GM10248 (cell line): ENCODE measurements around the gene LMCD1.
"Not testable (repeated sequence)": the region's sequence is repeated elsewhere in the genome, so short reads cannot be mapped to it uniquely, and the experiment has no call there.

Source experiments
- CTCF ChIA-PET: fragments of 300-600 bp; sonication (Branson Sonifier 250); formaldehyde crosslinking; extraction: SDS; loops from one replicate; lab custom pipeline; 2021; ENCODE audit warnings: antibody characterized with exemption; lab: Yijun Ruan, JAX
- POLR2A ChIA-PET: fragments of 350-650 bp; sonication (Branson Sonifier 250); formaldehyde crosslinking; extraction: SDS; loops from one replicate; lab custom pipeline; 2020; ENCODE audit warnings: antibody characterized with exemption; lab: Yijun Ruan, JAX
- DNase-seq: peaks from one replicate; pipeline ENCODE4 v3.0.0; 2012; ENCODE audit errors: extremely low spot score
- TF ChIP-seq, protein P1 (sequence below): IDR thresholded peaks from 2 replicates; pipeline ENCODE4 v1.5.1; 2012; ENCODE audit warnings: mild to moderate bottlenecking, low read depth; ENCODE audit errors: extremely low read depth, missing control alignments, control extremely low read depth

Gene LMCD1

DNA sequence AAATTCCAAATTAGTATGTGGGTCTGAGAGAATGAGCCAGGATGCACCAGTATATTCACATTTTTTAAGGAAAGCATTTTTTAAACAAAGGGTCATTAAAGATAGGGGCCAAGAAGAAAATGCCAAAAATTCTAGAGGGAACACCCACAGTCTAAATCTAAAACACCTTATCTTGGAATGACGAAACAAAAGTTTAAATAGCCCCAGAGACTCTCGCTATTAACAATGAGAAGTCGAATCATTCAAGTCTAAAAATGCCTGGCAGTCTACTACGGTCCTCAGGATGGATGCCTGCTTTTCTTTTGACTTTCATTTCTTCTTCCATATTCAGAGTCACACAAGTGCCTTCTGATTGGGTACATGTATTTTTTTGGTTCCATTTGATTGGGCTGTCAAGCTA is 76.7 kb downstream of the LMCD1 start:
- POLR2A ChIA-PET, result no interaction called here
- CTCF ChIA-PET, result no interaction called here
- TF ChIP-seq, protein P1, sequence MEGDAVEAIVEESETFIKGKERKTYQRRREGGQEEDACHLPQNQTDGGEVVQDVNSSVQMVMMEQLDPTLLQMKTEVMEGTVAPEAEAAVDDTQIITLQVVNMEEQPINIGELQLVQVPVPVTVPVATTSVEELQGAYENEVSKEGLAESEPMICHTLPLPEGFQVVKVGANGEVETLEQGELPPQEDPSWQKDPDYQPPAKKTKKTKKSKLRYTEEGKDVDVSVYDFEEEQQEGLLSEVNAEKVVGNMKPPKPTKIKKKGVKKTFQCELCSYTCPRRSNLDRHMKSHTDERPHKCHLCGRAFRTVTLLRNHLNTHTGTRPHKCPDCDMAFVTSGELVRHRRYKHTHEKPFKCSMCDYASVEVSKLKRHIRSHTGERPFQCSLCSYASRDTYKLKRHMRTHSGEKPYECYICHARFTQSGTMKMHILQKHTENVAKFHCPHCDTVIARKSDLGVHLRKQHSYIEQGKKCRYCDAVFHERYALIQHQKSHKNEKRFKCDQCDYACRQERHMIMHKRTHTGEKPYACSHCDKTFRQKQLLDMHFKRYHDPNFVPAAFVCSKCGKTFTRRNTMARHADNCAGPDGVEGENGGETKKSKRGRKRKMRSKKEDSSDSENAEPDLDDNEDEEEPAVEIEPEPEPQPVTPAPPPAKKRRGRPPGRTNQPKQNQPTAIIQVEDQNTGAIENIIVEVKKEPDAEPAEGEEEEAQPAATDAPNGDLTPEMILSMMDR, result no peak
- DNase-seq, result no peak

DNA sequence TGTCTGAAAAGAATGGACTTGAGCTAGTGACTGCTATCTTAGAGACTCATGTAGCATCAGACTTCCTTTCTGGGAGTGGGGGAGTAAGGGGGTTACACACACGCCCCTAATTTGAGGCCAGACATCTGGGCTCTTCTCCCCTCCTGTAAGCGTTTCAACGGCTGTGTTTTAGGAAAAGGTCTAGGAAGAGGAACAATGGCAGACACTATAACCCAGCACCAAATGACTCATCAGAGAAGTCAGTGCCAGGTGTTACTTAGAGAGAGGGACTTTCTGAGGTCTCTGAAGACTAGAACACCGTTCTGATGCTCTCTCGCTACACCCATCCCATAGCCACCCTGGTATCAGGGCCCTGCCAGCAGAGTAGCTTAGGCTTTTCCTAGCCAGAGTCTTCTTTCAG is 77.5 kb downstream of the LMCD1 start:
- ChIA-PET CTCF (interaction anchor here (1.0 to 1.4 kb wide), 5 partner anchors 12 to 162 kb away, joined by 3 to 4 read pairs (median 3); no protein-coding TSS in a partner anchor), POLR2A (no interaction called here)
- TF ChIP-seq, protein P1, result no peak
- DNase-seq, result peak; percentile 45

DNA sequence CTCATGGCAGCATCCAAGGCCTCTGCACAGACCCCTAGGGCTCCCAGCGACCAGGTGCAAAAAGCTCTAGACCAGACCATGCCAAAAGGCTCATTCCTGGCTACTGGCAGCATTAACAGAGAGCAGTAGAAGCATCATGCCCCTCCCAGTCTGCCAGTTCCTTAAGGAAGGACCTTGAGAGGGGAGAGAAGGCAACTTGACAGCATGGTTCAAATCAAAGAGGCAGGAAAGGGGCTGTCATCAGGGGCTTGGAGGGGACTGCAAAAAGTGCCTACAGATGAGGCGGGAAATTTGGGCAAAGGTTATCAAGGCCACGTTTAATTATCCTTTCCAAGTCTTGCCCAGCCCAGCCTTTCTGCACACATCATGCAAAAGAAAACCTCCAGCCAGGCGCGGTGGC is 78.3 kb downstream of the LMCD1 start:
- CTCF ChIA-PET, result interaction anchor here (1.0 to 1.4 kb wide), 6 partner anchors 11 to 163 kb away, joined by 3 to 4 read pairs (median 3); no protein-coding TSS in a partner anchor
- POLR2A ChIA-PET, result no interaction called here
- TF ChIP-seq, protein P1, result no peak
- DNase-seq, result no peak

DNA sequence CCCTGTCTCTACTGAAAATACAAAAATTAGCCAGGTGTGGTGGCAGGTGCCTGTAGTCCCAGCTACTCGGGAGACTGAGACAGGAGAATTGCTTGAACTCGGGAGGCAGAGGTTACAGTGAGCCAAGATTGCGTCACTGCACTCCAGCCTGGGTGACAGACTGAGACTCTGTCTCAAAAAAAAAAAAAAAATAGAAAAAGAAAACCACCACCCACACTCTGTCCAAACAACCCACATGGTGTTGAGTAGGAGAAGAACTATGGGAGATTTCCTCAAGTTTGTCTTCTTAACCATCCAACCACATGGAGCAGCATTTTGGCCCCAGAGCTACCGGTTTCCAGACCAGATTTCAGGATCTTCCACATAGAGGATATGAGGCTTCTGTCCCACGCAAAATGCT is 78.8 kb downstream of the LMCD1 start:
- POLR2A ChIA-PET, DNase-seq: not testable (repeated sequence)
- CTCF ChIA-PET, result interaction anchor here (1.2 to 1.3 kb wide), 2 partner anchors 14 to 163 kb away, joined by 3 to 4 read pairs; no protein-coding TSS in a partner anchor

DNA sequence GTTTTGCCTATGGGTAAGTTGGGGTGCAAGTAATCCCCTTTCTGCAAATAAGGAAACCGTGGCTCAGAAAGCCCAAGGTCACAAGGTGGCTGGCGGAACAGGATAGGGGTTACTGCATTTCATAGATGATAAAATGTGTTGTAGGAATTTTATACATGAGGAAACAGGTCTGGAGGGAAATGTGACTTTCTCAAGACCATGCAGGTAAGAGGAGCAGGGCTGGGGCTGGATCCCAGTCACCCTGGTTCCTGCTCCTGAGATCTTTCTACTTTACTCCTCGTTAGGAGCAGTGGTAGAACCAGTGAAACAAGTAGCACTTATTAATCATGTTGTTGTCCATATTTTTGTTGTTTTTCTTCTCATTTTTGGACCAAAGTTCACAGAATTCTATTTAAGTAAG is 79.8 kb downstream of the LMCD1 start:
- TF ChIP-seq, protein P1, result no peak
- no peak for DNase-seq
- POLR2A ChIA-PET, result no interaction called here
- CTCF ChIA-PET, result interaction anchor here (1.2 kb wide), 1 partner anchor 15 kb away, joined by 3 read pairs; no protein-coding TSS in a partner anchor

DNA sequence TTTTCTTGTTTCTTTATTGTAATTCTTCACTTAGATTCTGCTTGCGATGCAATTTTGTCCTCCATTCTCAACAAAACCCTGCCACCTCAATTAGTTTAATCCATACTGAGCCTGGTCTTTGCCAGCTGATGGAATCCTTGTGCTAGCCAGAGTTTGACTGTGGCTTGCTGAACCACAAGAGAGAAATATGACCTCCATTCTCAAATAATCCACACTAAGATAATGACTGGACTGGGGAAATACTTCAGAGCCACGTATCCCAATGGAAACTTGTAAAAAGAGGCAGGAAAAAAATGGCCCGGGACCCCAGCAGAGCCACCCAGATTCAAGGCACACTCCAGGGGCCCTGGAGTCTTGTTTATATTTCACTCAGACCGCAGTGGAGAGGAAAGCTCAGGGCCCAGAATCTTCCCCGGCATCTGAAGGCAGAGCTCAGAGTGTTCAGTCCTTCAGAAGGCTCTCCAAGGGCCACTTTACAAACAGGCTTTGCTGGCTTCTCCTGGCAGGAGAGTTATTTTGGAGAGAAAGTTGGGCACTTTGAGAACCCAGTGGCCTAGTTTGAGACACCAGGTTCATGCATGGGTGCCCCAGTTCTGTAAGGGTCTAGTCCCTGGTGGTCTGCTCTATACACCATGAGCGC is 80.3 kb downstream of the LMCD1 start:
- ChIA-PET POLR2A (no interaction called here), CTCF (no interaction called here)
- DNase-seq, result no peak
- TF ChIP-seq, protein P1, result no peak

DNA sequence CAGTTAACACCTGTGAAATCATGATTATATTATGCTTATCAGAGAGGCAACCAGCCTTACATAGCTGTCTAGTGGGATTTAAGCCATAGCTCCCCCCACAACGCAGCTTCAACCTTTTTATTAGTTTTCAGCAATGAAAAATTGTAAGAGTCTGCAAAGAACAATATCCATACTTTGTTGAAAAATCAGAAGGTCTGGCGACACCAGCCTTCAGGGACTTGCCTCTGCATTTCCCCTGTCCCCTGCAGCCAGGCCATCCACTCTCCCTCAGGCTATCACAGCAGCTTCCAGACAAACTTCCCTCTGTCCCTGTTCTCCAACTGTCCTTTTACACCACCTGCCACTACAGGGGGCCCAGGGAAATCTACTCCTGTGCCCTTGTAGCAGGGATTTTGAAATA is 83.0 kb downstream of the LMCD1 start:
- DNase-seq, result no peak
- ChIA-PET POLR2A (no interaction called here), CTCF (interaction anchor here (1.0 to 1.8 kb wide), 3 partner anchors 8 to 18 kb away, joined by 3 read pairs; no protein-coding TSS in a partner anchor)
- TF ChIP-seq, protein P1, result no peak
